ENCODE results near the gene KCNJ8. TPM values are rescaled to one million over a fixed set of nuclear protein-coding genes. Genes with fewer than 3 reads are reported as not detected.

The KCNJ8 gene
- total and polyA plus RNA-seq, 4 donors = 6.2 to 16.1 (median 14.2) TPM

- Histone ChIP-seq H3K4me3 (no peak overlapping the region), H3K9me3 (ENCODE audit: control insufficient read depth in 4 of 4, insufficient read depth in 3 of 4, low read length in 3 of 4) (no peaks in the 10 kb centered on the region), H3K27me3 (ENCODE audit: control insufficient read depth in 3 of 3, insufficient read depth in 3 of 3, low read length in 2 of 3) (no peaks in the 10 kb centered on the region), H3K36me3 (ENCODE audit: control insufficient read depth in 4 of 4, insufficient read depth in 4 of 4, low read length in 4 of 4) (no peaks in the 10 kb centered on the region), H3K27ac (ENCODE audit: low read depth in 1 of 2, low read length in 1 of 2) (peak overlapping the region; percentile 3 to 49), H3K9ac (ENCODE audit: insufficient read depth in 1 of 2, low read length in 2 of 2) (no peak overlapping the region), H3K4me1 (ENCODE audit: control insufficient read depth in 5 of 5, insufficient read depth in 5 of 5, low read length in 5 of 5) (peaks cover 0 to 29% (median 3%) of the 10 kb centered on the region in 5 donors)
- DNase-seq = peak in 2 of 3 donors; percentile 49 to 66
- ATAC-seq (ENCODE audit: insufficient read depth, low FRiP score) = no peak
- TF ChIP-seq CTCF (IDR thresholded peaks at IDR 0.05; ENCODE audit: control extremely low read depth, extremely low read depth) = no peak
- WGBS, 2 donors = 55 to 67% methylated on average over 3 of the region's 3 CpGs
These were observed 1.7 kb upstream of the KCNJ8 start for GRCh38 chr12:21776175-21776574.

- no peaks in the 10 kb centered on the region for H3K27me3 ChIP-seq (ENCODE audit: control insufficient read depth in 3 of 3, insufficient read depth in 3 of 3, low read length in 2 of 3)
- no peak for TF ChIP-seq CTCF (IDR thresholded peaks at IDR 0.05; ENCODE audit: control extremely low read depth, extremely low read depth)
- peaks cover 0 to 3% (median 0%) of the 10 kb centered on the region in 4 donors for H3K36me3 ChIP-seq (ENCODE audit: control insufficient read depth in 4 of 4, insufficient read depth in 4 of 4, low read length in 4 of 4)
- DNase-seq = peak; percentile 65 to 95 (median 92)
- peaks cover 0 to 29% (median 3%) of the 10 kb centered on the region in 5 donors for H3K4me1 ChIP-seq (ENCODE audit: control insufficient read depth in 5 of 5, insufficient read depth in 5 of 5, low read length in 5 of 5)
- peak overlapping the region; percentile 28 to 86 for H3K9ac ChIP-seq (ENCODE audit: insufficient read depth in 1 of 2, low read length in 2 of 2)
- H3K9me3 ChIP-seq (ENCODE audit: control insufficient read depth in 4 of 4, insufficient read depth in 3 of 4, low read length in 3 of 4) = no peaks in the 10 kb centered on the region
- H3K4me3 ChIP-seq = no peak overlapping the region
- WGBS, 2 donors = 10 to 23% methylated on average over 14 of the region's 14 CpGs
- no peak for ATAC-seq (ENCODE audit: insufficient read depth, low FRiP score)
- peak overlapping the region; percentile 79 to 99 for H3K27ac ChIP-seq (ENCODE audit: low read depth in 1 of 2, low read length in 1 of 2)
These were observed 771 bp upstream of the KCNJ8 start for GRCh38 chr12:21775133-21775820.

- DNase-seq = peak in 2 of 3 donors; percentile 46 to 48
- peak overlapping the region; percentile 35 for H3K4me3 ChIP-seq
- H3K9me3 ChIP-seq (ENCODE audit: control insufficient read depth in 4 of 4, insufficient read depth in 3 of 4, low read length in 3 of 4) = no peaks in the 10 kb centered on the region
- peaks cover 0 to 29% (median 2%) of the 10 kb centered on the region in 5 donors for H3K4me1 ChIP-seq (ENCODE audit: control insufficient read depth in 5 of 5, insufficient read depth in 5 of 5, low read length in 5 of 5)
- H3K9ac ChIP-seq (ENCODE audit: insufficient read depth in 1 of 2, low read length in 2 of 2) = peak overlapping the region in 1 of 2 donors; percentile 23
- no peak for TF ChIP-seq CTCF (IDR thresholded peaks at IDR 0.05; ENCODE audit: control extremely low read depth, extremely low read depth)
- ATAC-seq (ENCODE audit: insufficient read depth, low FRiP score) = no peak
- H3K27me3 ChIP-seq (ENCODE audit: control insufficient read depth in 3 of 3, insufficient read depth in 3 of 3, low read length in 2 of 3) = no peaks in the 10 kb centered on the region
- peak overlapping the region in 1 of 2 donors; percentile 98 for H3K27ac ChIP-seq (ENCODE audit: low read depth in 1 of 2, low read length in 1 of 2)
- WGBS, 2 donors = 5 to 8% methylated on average over 10 of the region's 10 CpGs
- H3K36me3 ChIP-seq (ENCODE audit: control insufficient read depth in 4 of 4, insufficient read depth in 4 of 4, low read length in 4 of 4) = peaks cover 0 to 3% (median 0%) of the 10 kb centered on the region in 4 donors
These were observed 700 bp downstream of the KCNJ8 start for GRCh38 chr12:21773806-21774205.

Data from lung (tissue), 12 donors.